Urothelium cell line (cell line): Measurements from ENCODE around the gene SMPDL3A.

Source experiments
- DNase-seq: peaks from one replicate; pipeline ENCODE4 v3.0.0; 2011; ENCODE audit warnings: low spot score, mixed read lengths
- FAIRE-seq: peaks from 2 replicates; lab custom pipeline; 2011; peaks lifted over from hg19 to GRCh38; lab: Jason Lieb, UNC

Gene SMPDL3A

GRCh38 chr6:122845916-122846612, 57.0 kb downstream of the SMPDL3A start:
- DNase-seq (peak; percentile 6), FAIRE-seq (no peak)

GRCh38 chr6:122853259-122853995, 64.4 kb downstream of the SMPDL3A start:
- no peak for FAIRE-seq
- no peak for DNase-seq
